Stimulated activated CD4-positive, alpha-beta T cell treated with anti-CD3 and anti-CD28 coated beads, Interleukin-2, amount 100 ng/mL, for 48 hours (primary cell): ENCODE measurements around the gene FAM53C.
"Not testable (repeated sequence)": the region's sequence is repeated elsewhere in the genome, so short reads cannot be mapped to it uniquely, and the experiment has no call there.

Experiments used
- DNase-seq, 2 donors: peaks; one replicate each; pipeline ENCODE4 v3.0.0-alpha.2; 2020

FAM53C gene

GRCh38 chr5:138351517-138351916 is 13.5 kb downstream of the FAM53C start:
- DNase-seq, result no peak

- DNase-seq, result peak; percentile 97 to 99
Observed at GRCh38 chr5:138352071-138352721, 14.1 kb downstream of the FAM53C start, which contains the start of gene KDM3B. Gene KDM3B (plus strand): TSS chr5:138352685. CDS start chr5:138352796, 111 bp downstream.

DNA sequence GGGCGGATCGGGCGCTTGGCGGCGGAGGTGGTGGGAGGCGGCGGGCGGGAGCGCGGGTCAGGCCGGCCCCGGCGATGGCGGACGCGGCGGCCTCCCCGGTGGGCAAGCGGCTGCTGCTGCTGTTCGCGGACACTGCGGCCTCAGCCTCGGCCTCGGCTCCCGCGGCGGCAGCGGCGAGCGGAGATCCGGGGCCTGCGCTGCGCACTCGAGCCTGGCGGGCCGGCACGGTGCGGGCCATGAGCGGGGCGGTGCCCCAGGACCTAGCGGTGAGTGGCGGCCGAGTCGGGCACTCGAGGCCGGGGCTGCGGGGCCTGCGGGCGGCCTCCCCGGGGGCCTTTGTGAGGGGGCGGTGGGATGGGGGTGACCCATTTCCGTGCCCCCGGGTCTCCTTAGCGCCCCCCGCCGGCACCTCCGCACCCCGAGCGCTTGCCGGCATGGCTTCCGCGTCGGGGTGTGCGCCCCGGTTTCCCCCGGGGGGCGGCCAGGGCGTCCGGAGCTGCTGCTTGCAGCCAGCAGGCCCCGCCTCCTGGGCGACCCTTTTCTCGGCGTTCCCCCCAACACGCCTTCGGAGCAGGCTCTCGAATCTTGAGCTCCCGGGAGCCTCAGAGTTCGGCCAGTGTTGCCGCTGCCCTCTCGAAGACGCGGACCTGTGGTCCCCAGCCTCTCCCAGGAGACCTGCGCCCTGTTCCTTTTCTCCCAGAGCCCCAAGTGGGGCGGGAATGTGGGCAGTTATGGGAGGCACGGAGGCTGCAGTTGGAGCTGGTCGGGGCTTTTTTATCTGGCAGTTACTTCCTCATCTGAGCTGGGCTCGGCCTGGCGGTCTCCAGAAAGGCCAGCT is 14.9 kb downstream of the FAM53C start:
- DNase-seq, result peak; percentile 53 to 60

DNA sequence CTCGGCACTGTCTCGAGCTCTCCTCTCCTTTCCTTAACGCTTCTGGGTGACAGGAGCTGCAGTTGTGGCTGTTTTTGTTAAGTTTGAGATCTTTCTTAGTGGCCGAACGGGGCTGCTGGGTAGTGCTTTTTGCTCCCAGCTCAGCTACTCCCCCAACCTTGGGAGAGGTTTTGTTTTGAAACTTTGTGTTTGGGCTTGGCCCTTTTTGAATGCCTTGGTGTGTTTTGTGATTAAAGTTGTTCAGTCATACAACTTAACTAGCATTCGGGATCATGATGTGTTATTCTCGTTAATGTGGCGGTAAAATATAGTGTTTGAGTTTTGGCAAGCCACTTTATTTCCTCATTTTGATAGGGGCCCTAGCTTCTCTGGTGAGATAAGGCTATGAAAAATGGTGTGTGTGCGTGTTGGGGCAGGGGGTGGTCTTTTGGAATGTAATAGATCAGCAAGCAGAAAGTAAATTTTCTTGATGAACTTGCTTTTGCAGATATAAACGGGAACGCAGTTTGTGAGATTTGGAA is 15.6 kb downstream of the FAM53C start:
- DNase-seq, result no peak

DNA sequence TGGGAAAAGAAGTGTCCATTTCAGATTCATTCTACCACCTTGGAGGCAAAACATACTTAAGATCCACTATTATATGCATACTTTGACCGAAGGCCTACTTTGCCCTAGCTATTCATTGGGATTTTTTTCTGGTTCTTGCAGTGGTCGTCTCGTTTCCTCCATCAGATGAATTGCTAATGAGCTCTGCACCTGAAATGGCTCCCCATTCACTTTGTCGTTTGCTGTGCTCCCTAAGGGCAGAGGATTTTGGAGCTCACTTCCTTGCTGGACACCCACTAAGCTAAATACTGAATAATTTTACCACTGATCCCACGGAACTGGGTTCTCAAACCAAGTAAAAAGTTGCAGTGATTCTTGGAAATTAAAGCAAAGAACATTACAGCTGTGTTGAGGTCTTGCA is 16.3 kb downstream of the FAM53C start:
- no peak for DNase-seq

- DNase-seq, result peak; percentile 40 to 42
Observed at GRCh38 chr5:138354926-138355378, 16.9 kb downstream of the FAM53C start.

DNA sequence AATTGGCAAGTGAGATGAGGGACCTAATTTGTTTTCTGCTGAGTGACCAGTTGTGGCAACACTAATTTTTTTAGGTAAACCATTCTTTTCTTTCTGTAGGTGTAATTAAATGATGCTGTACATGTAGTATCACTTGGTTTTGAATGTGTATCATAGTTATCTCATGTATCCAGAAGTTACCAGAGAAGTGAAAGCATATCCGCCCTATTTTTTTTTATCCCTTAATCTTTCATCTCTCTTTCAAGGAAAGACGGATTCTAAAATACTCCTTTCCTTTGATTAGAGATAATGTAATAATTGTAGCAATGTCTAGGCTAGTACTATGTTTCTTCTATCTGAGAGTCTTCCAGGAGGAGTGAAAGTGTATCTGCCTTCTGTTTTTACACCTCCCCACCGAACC is 21.6 kb downstream of the FAM53C start:
- no peak for DNase-seq

- no peak for DNase-seq
Observed at GRCh38 chr5:138360941-138361452, 22.9 kb downstream of the FAM53C start.

GRCh38 chr5:138364576-138364975 is 26.5 kb downstream of the FAM53C start:
- DNase-seq, result no peak

DNA sequence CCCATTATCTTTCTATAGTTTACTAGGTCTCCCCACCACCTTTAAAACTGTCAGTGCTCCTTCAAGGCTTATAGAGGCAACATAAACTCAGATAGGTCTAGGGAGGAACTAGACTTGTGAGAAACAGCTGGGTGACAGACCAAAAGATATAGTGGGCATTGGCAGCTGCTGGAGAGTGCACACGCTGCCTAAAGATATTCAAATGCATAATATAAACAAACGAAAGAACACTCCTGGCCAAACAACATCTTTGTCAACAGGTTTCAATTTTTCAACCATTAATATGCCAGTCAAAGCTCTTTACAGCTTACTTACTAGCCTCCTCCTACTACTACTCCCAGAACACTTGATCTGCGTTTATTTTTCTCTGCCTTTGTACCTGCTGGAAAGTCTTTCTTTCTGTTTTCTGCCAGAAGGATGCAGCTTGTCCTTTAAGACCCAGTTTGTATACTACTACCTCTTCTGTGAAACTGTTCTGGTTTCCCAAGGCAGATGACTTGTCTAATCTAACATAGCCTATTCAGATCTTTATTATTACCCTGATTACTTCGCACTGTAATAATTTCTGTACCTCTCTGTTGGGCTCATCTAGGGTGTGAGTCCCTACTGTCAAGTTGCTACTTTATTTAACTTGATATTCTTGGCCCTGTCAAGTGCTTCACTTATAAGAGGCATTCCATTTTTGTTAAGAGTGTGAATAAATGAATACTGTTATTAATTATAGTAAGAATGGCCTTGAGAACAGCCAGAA is 28.7 kb downstream of the FAM53C start:
- DNase-seq, result no peak

- DNase-seq, result no peak
Observed at GRCh38 chr5:138369261-138369660, 31.2 kb downstream of the FAM53C start.

GRCh38 chr5:138369706-138370105 is 31.6 kb downstream of the FAM53C start:
- DNase-seq, result no peak

DNA sequence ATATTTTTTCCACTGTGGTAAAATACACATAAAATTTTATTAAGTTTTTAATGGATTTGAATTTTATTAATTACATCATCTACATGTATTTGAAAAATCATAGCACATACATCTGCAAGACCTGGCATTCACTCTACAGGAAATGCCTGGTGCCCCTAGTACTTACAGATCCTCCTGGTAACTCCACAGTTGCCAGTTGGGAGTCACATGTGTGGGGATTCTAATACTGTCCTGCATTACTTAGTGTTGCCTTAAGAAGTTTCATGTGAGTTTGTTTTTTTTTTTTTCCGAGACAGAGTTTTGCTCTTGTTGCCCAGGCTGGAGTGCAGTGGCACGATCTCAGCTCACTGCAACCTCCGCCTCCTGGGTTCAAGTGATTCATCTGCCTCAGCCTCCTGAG is 32.5 kb downstream of the FAM53C start:
- no peak for DNase-seq

DNA sequence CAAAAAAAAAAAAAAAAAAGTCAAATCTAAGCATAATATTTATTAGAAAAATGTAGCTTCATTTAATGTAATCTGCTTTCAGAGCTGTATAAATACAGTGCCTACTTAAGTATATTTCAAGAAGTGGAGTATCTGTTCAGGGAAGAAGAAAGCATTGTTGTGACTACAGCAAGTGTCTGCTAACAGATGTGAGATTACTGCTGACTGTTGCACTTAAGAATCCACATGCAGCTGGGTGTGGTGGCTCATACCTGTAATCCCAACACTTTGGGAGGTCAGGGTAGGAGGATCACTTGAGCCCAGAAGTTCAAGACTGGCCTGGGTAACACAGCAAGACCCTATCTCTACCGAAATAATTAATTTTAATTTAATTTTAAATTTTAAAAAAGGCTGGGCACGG is 33.4 kb downstream of the FAM53C start:
- DNase-seq, result no peak

- no peak for DNase-seq
Observed at GRCh38 chr5:138372225-138372624, 34.2 kb downstream of the FAM53C start.

DNA sequence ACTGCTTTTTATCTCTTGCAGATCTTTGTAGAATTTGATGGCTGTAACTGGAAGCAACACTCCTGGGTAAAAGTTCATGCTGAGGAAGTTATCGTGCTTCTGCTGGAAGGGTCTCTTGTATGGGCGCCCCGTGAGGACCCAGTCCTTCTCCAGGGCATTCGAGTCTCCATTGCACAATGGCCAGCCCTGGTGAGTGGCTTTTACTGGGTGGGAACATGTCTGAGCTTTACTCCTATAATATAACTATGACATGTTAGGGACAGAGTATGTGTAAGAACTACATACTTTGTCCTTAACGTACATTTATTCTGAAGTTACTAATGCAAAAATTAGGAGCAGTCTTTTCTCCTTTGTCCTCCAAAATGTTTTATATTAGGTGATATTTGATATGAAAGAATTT is 34.6 kb downstream of the FAM53C start:
- DNase-seq, result no peak

DNA sequence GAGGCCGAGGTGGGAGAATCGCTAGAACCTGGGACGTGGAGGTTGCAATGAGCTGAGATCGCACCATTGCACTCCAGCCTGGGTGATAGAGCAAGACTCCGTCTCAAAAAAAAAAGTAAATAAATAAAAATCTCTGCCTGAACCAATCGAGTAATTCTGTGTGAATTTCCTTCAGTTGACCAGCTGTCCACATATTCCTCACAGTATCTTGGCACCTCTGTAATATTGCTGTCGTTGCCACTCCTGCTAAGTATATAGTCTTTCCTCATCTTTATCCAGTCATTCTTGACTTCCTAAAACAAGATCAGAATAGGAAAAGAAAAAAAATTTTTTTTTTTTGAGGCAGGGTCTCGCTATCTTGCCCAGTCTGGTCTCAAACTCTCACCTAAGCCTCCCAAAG is 44.3 kb downstream of the FAM53C start:
- no peak for DNase-seq

DNA sequence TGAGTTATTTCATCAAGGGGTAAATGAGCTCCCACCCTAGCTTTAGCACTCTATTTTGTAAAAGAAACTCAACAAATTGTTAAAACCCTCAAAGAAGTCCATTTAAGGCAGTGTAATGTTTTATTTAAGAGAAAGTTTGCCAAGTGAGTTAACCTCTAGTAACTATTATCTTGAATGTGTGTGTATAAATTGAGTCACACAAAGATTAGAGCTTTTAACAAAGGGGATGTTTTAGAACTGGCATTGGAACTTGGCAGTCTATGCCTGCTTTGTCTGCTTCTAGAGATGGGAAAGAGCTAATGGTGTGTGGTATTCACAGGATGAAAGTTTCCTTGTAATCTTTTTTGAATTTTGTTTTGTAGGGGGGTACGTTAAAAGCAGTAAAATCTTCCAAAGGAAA is 47.6 kb downstream of the FAM53C start:
- no peak for DNase-seq

GRCh38 chr5:138386290-138386689 is 48.2 kb downstream of the FAM53C start:
- no peak for DNase-seq

- DNase-seq, result no peak
Observed at GRCh38 chr5:138389332-138389731, 51.3 kb downstream of the FAM53C start.

DNA sequence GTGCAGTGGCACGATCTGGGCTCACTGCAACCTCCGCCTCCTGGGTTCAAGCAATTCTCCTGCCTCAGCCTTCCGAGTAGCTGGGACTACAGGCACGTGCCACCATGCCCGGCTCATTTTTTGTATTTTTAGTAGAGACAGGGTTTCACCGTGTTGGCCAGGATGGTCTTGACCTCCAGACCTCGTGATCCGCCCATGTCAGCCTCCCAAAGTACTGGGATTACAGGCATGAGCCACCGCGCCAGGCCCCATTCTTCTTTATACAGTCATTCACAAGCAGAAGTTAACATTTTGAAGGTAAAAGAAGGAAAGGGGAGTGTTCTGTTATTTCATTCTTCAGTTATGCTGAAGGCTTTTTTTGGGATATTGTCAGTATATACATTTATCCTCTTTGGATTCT is 51.8 kb downstream of the FAM53C start:
- DNase-seq, result not testable (repeated sequence)

- no peak for DNase-seq
Observed at GRCh38 chr5:138391859-138392386, 53.9 kb downstream of the FAM53C start.
